Upper lobe of left lung (tissue), 4 donors: ENCODE measurements around the gene GPATCH1.

Experiments used
- CTCF ChIP-seq, 6 experiments: fragments of 450-650 bp in 4 of 6; fragments of 200-600 bp in 2 of 6; sonication (generic) in 2 of 6; IDR thresholded peaks; one replicate each; pipeline ENCODE4 v1.5.1; 2016 to 2019; ENCODE audit warnings: antibody characterized with exemption in 6 of 6
- EP300 ChIP-seq, 4 donors: sonication (generic); formaldehyde crosslinking; IDR thresholded peaks; one replicate each; pipeline ENCODE4 v1.5.1; 2017; ENCODE audit warnings: antibody characterized with exemption in 4 of 4, control low read depth in 2 of 4
- POLR2A ChIP-seq, 4 donors: fragments of 450-650 bp; IDR thresholded peaks; one replicate each; pipeline ENCODE4 v1.5.1; 2016 to 2017; ENCODE audit warnings: antibody characterized with exemption in 4 of 4, mild to moderate bottlenecking in 2 of 4

GRCh38 chr19:33102893-33103292, 21.9 kb downstream of the GPATCH1 start:
- TF ChIP-seq CTCF (IDR thresholded peaks at IDR 0.05) (no peak), POLR2A (IDR thresholded peaks at IDR 0.05) (no peak), EP300 (IDR thresholded peaks at IDR 0.05) (no peak)
